ENCODE results near the gene MX1.

The MX1 gene

GRCh38 chr21:41451753-41452676 is 26.0 kb downstream of the MX1 start:
- no peak overlapping the region; a peak in 1 of 22 replicates for H3K27ac ChIP-seq
- H3K4me2 ChIP-seq: peak overlapping the region in 6 of 11 experiments; percentile 8 to 23 (median 16); a peak in 8 of 22 replicates
- peaks cover 0 to 21% (median 1%) of the 10 kb centered on the region in 11 experiments; a peak in 4 of 22 replicates for H3K9me3 ChIP-seq (replicated peaks in 1 of 11)
- no peaks in the 10 kb centered on the region for H3K27me3 ChIP-seq
- H3K9ac ChIP-seq: no peak overlapping the region
- peaks cover 0 to 16% (median 3%) of the 10 kb centered on the region in 10 experiments; a peak in 7 of 20 replicates for H3K4me1 ChIP-seq
- H3K4me3 ChIP-seq: no peak overlapping the region
- TF ChIP-seq Cebpa-rat (IDR thresholded peaks at IDR 0.05): no peak
- peaks cover 0 to 89% (median 0%) of the 10 kb centered on the region in 11 experiments; a peak in 10 of 22 replicates for H3K36me3 ChIP-seq
- H4K20me1 ChIP-seq: no peaks in the 10 kb centered on the region; a peak in 2 of 22 replicates

- peaks cover 0 to 89% (median 0%) of the 10 kb centered on the region in 11 experiments; a peak in 8 of 22 replicates for H3K36me3 ChIP-seq
- H3K4me3 ChIP-seq: no peak overlapping the region
- no peak for TF ChIP-seq Cebpa-rat (IDR thresholded peaks at IDR 0.05)
- no peak overlapping the region for H3K27ac ChIP-seq
- H3K9ac ChIP-seq: no peak overlapping the region
- peaks cover 0 to 13% (median 0%) of the 10 kb centered on the region in 11 experiments; a peak in 4 of 22 replicates for H3K9me3 ChIP-seq (replicated peaks in 1 of 11)
- H3K4me1 ChIP-seq: peaks cover 0 to 16% (median 3%) of the 10 kb centered on the region in 10 experiments; a peak in 7 of 20 replicates
- H4K20me1 ChIP-seq: no peaks in the 10 kb centered on the region; a peak in 2 of 22 replicates
- H3K4me2 ChIP-seq: no peak overlapping the region
- no peaks in the 10 kb centered on the region for H3K27me3 ChIP-seq
Observed at GRCh38 chr21:41453198-41453597, 27.2 kb downstream of the MX1 start.

- TF ChIP-seq Cebpa-rat (IDR thresholded peaks at IDR 0.05): no peak
- Histone ChIP-seq H3K4me3 (no peak overlapping the region), H3K9ac (no peak overlapping the region), H3K4me1 (peaks cover 0 to 16% (median 3%) of the 10 kb centered on the region in 10 experiments; a peak in 7 of 20 replicates), H3K9me3 (replicated peaks in 1 of 11) (peaks cover 0 to 13% (median 0%) of the 10 kb centered on the region in 11 experiments; a peak in 4 of 22 replicates), H3K36me3 (peaks cover 0 to 92% (median 0%) of the 10 kb centered on the region in 11 experiments; a peak in 8 of 22 replicates), H3K27ac (no peak overlapping the region), H3K4me2 (no peak overlapping the region), H4K20me1 (no peaks in the 10 kb centered on the region; a peak in 3 of 22 replicates), H3K27me3 (no peaks in the 10 kb centered on the region)
Observed at GRCh38 chr21:41453761-41454160, 27.7 kb downstream of the MX1 start.

GRCh38 chr21:41458121-41458520 is 32.1 kb downstream of the MX1 start:
- H3K4me1 ChIP-seq: peaks cover 8 to 40% (median 26%) of the 10 kb centered on the region in 10 experiments; a peak in 19 of 20 replicates
- H3K27ac ChIP-seq: no peak overlapping the region
- peaks cover 0 to 62% (median 0%) of the 10 kb centered on the region in 11 experiments; a peak in 4 of 22 replicates for H3K36me3 ChIP-seq

GRCh38 chr21:41458559-41458958 is 32.5 kb downstream of the MX1 start:
- H3K9me3 ChIP-seq (replicated peaks in 1 of 11): peaks cover 7 to 12% (median 9%) of the 10 kb centered on the region in 11 experiments
- no peak overlapping the region for H3K4me2 ChIP-seq
- H3K36me3 ChIP-seq: peaks cover 0 to 57% (median 0%) of the 10 kb centered on the region in 11 experiments; a peak in 4 of 22 replicates
- no peak overlapping the region for H3K27ac ChIP-seq
- no peak for TF ChIP-seq Cebpa-rat (IDR thresholded peaks at IDR 0.05)
- peaks cover 0 to 4% (median 0%) of the 10 kb centered on the region in 11 experiments; a peak in 4 of 22 replicates for H4K20me1 ChIP-seq
- H3K4me3 ChIP-seq: no peak overlapping the region
- H3K4me1 ChIP-seq: peaks cover 8 to 40% (median 27%) of the 10 kb centered on the region in 10 experiments; a peak in 19 of 20 replicates
- H3K9ac ChIP-seq: no peak overlapping the region
- H3K27me3 ChIP-seq: no peaks in the 10 kb centered on the region

More at GRCh38 chr21:41458121-41458520, 32.1 kb downstream of the MX1 start:
- Histone ChIP-seq H3K9me3 (replicated peaks in 1 of 11) (peaks cover 3 to 8% (median 5%) of the 10 kb centered on the region in 11 experiments; a peak in 21 of 22 replicates), H3K4me3 (no peak overlapping the region), H3K9ac (no peak overlapping the region), H3K27me3 (no peaks in the 10 kb centered on the region), H4K20me1 (peaks cover 0 to 4% (median 0%) of the 10 kb centered on the region in 11 experiments; a peak in 4 of 22 replicates), H3K4me2 (no peak overlapping the region)
- no peak for TF ChIP-seq Cebpa-rat (IDR thresholded peaks at IDR 0.05)

- no peak overlapping the region; a peak in 1 of 22 replicates for H3K9ac ChIP-seq
- no peak for TF ChIP-seq Cebpa-rat (IDR thresholded peaks at IDR 0.05)
Observed at GRCh38 chr21:41459884-41460534, 34.0 kb downstream of the MX1 start.

GRCh38 chr21:41460578-41461527 is 34.8 kb downstream of the MX1 start:
- Histone ChIP-seq H3K9ac (peak overlapping the region in 1 of 11 experiments; percentile 10; a peak in 3 of 22 replicates), H3K27me3 (no peaks in the 10 kb centered on the region), H3K27ac (peak overlapping the region in 2 of 11 experiments; percentile 19 to 48; a peak in 1 of 22 replicates), H3K4me1 (peaks cover 8 to 34% (median 27%) of the 10 kb centered on the region in 10 experiments; a peak in 19 of 20 replicates), H3K4me3 (no peak overlapping the region), H3K36me3 (peaks cover 0 to 34% (median 0%) of the 10 kb centered on the region in 11 experiments; a peak in 5 of 22 replicates), H3K4me2 (peak overlapping the region; percentile 21 to 77 (median 62); a peak in 20 of 22 replicates), H3K9me3 (replicated peaks in 1 of 11) (peaks cover 19 to 29% (median 22%) of the 10 kb centered on the region in 11 experiments), H4K20me1 (peaks cover 0 to 4% (median 0%) of the 10 kb centered on the region in 11 experiments; a peak in 4 of 22 replicates)
- no peak for TF ChIP-seq Cebpa-rat (IDR thresholded peaks at IDR 0.05)

More at GRCh38 chr21:41459884-41460534, 34.0 kb downstream of the MX1 start:
- peak overlapping the region in 2 of 11 experiments; percentile 40 to 74; a peak in 1 of 22 replicates for H3K4me2 ChIP-seq
- no peak overlapping the region for H3K4me3 ChIP-seq
- H3K36me3 ChIP-seq: peaks cover 0 to 43% (median 0%) of the 10 kb centered on the region in 11 experiments; a peak in 5 of 22 replicates
- H3K27ac ChIP-seq: no peak overlapping the region
- H3K4me1 ChIP-seq: peaks cover 8 to 34% (median 27%) of the 10 kb centered on the region in 10 experiments; a peak in 19 of 20 replicates
- H4K20me1 ChIP-seq: peaks cover 0 to 4% (median 0%) of the 10 kb centered on the region in 11 experiments; a peak in 4 of 22 replicates
- H3K9me3 ChIP-seq (replicated peaks in 1 of 11): peaks cover 19 to 26% (median 22%) of the 10 kb centered on the region in 11 experiments
- H3K27me3 ChIP-seq: no peaks in the 10 kb centered on the region

All from BLaER1 treated with 17β-estradiol and CSF1 and Interleukin-3, amounts not matched to agents 10 nM and 100 nM (cell line).